ENCODE results near the gene ARRB2. TPM values are rescaled to one million over a fixed set of nuclear protein-coding genes. Genes with fewer than 3 reads are reported as not detected.
A peak's percentile ranks its signal among the peaks of the same experiment; 100 is the strongest.

The ARRB2 gene
- total and polyA plus RNA-seq, 2 of the 13 experiments (the other 11 are each of a cell fraction or from before 2014, with no cell fraction given), result 21.5 to 49.2 TPM

DNA sequence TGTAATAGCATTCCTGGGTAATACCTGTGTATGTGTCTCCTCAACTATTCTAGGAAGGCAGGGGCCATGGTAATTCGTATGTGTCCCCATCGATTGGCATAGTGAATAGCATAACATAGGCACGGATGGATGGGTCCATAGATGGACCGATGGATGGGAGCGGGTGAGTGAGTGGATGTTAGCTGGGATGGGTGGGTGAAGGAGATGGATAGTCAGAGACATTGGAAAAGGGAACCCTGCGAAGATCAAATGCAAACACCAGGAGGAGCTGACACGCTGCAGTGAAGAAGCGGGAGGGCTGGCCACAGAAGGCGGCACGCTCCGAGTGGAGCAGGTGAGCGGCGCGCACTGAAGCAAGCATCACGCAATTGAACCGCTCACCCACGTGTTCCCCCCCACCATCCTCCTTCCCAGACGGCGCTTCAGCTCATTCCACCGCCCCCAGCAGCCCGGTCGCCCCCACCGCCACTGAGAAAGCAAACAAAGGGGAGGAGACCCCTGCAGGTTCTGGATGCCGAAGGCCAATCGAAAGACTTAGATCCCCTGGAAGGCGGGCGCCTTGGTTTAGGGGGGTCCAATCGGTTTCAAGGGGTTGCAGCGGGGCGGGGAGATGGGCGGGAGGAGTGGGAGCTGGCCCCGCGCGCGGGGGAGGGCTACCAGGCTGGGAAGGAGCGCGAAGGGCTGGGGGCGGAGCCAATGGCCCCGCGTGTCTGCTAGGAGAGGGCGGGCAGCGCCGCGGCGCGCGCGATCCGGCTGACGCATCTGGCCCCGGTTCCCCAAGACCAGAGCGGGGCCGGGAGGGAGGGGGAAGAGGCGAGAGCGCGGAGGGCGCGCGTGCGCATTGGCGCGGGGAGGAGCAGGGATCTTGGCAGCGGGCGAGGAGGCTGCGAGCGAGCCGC, at the start of gene ARRB2 (continued):
- TF ChIP-seq, protein P1, sequence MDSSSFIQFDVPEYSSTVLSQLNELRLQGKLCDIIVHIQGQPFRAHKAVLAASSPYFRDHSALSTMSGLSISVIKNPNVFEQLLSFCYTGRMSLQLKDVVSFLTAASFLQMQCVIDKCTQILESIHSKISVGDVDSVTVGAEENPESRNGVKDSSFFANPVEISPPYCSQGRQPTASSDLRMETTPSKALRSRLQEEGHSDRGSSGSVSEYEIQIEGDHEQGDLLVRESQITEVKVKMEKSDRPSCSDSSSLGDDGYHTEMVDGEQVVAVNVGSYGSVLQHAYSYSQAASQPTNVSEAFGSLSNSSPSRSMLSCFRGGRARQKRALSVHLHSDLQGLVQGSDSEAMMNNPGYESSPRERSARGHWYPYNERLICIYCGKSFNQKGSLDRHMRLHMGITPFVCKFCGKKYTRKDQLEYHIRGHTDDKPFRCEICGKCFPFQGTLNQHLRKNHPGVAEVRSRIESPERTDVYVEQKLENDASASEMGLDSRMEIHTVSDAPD (CRISPR knock-in tag; IDR thresholded peaks at IDR 0.05), result no peak
- no peak for TF ChIP-seq TCF7L2 (IDR thresholded peaks at IDR 0.05; ENCODE audit: low read depth, low read length)
- no peak for TF ChIP-seq NFE2L2 (IDR thresholded peaks at IDR 0.05; ENCODE audit: low read length)
- TF ChIP-seq ATF7 (IDR thresholded peaks at IDR 0.05), result no peak
- no peak for TF ChIP-seq ATF7 (CRISPR knock-in tag; IDR thresholded peaks at IDR 0.05)
- no peak for TF ChIP-seq ZNF761 (CRISPR knock-in tag; conservative IDR thresholded peaks at IDR 0.05)
- TF ChIP-seq, protein P2, sequence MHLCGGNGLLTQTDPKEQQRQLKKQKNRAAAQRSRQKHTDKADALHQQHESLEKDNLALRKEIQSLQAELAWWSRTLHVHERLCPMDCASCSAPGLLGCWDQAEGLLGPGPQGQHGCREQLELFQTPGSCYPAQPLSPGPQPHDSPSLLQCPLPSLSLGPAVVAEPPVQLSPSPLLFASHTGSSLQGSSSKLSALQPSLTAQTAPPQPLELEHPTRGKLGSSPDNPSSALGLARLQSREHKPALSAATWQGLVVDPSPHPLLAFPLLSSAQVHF (CRISPR knock-in tag; IDR thresholded peaks at IDR 0.05), result peak; percentile 70; the same call in 1 of the 2 replicates
- TF ChIP-seq, protein P3, sequence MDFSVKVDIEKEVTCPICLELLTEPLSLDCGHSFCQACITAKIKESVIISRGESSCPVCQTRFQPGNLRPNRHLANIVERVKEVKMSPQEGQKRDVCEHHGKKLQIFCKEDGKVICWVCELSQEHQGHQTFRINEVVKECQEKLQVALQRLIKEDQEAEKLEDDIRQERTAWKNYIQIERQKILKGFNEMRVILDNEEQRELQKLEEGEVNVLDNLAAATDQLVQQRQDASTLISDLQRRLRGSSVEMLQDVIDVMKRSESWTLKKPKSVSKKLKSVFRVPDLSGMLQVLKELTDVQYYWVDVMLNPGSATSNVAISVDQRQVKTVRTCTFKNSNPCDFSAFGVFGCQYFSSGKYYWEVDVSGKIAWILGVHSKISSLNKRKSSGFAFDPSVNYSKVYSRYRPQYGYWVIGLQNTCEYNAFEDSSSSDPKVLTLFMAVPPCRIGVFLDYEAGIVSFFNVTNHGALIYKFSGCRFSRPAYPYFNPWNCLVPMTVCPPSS (IDR thresholded peaks at IDR 0.05), result no peak
- TF ChIP-seq ZMYM3 (CRISPR knock-in tag; IDR thresholded peaks at IDR 0.05), result no peak
- TF ChIP-seq, protein P4, sequence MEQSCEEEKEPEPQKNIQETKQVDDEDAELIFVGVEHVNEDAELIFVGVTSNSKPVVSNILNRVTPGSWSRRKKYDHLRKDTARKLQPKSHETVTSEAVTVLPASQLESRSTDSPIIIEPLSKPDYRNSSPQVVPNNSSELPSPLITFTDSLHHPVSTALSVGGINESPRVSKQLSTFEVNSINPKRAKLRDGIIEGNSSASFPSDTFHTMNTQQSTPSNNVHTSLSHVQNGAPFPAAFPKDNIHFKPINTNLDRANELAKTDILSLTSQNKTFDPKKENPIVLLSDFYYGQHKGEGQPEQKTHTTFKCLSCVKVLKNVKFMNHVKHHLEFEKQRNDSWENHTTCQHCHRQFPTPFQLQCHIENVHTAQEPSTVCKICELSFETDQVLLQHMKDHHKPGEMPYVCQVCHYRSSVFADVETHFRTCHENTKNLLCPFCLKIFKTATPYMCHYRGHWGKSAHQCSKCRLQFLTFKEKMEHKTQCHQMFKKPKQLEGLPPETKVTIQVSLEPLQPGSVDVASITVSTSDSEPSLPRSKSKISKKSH (CRISPR knock-in tag; IDR thresholded peaks at IDR 0.05; ENCODE audit: borderline replicate concordance), result peak; percentile 22; the same call in 1 of the 2 replicates
- TF ChIP-seq, protein P5, sequence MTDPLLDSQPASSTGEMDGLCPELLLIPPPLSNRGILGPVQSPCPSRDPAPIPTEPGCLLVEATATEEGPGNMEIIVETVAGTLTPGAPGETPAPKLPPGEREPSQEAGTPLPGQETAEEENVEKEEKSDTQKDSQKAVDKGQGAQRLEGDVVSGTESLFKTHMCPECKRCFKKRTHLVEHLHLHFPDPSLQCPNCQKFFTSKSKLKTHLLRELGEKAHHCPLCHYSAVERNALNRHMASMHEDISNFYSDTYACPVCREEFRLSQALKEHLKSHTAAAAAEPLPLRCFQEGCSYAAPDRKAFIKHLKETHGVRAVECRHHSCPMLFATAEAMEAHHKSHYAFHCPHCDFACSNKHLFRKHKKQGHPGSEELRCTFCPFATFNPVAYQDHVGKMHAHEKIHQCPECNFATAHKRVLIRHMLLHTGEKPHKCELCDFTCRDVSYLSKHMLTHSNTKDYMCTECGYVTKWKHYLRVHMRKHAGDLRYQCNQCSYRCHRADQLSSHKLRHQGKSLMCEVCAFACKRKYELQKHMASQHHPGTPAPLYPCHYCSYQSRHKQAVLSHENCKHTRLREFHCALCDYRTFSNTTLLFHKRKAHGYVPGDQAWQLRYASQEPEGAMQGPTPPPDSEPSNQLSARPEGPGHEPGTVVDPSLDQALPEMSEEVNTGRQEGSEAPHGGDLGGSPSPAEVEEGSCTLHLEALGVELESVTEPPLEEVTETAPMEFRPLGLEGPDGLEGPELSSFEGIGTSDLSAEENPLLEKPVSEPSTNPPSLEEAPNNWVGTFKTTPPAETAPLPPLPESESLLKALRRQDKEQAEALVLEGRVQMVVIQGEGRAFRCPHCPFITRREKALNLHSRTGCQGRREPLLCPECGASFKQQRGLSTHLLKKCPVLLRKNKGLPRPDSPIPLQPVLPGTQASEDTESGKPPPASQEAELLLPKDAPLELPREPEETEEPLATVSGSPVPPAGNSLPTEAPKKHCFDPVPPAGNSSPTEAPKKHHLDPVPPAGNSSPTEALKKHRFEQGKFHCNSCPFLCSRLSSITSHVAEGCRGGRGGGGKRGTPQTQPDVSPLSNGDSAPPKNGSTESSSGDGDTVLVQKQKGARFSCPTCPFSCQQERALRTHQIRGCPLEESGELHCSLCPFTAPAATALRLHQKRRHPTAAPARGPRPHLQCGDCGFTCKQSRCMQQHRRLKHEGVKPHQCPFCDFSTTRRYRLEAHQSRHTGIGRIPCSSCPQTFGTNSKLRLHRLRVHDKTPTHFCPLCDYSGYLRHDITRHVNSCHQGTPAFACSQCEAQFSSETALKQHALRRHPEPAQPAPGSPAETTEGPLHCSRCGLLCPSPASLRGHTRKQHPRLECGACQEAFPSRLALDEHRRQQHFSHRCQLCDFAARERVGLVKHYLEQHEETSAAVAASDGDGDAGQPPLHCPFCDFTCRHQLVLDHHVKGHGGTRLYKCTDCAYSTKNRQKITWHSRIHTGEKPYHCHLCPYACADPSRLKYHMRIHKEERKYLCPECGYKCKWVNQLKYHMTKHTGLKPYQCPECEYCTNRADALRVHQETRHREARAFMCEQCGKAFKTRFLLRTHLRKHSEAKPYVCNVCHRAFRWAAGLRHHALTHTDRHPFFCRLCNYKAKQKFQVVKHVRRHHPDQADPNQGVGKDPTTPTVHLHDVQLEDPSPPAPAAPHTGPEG (CRISPR knock-in tag; IDR thresholded peaks at IDR 0.05), result no peak
- TF ChIP-seq ATF7-NPFF (CRISPR knock-in tag; IDR thresholded peaks at IDR 0.05; ENCODE audit: low read depth), result peak; percentile 59
- TF ChIP-seq PAWR (CRISPR knock-in tag; IDR thresholded peaks at IDR 0.05; ENCODE audit: borderline replicate concordance), result no peak
- TF ChIP-seq ZNF124 (CRISPR knock-in tag; IDR thresholded peaks at IDR 0.05), result no peak
- TF ChIP-seq, protein P6, sequence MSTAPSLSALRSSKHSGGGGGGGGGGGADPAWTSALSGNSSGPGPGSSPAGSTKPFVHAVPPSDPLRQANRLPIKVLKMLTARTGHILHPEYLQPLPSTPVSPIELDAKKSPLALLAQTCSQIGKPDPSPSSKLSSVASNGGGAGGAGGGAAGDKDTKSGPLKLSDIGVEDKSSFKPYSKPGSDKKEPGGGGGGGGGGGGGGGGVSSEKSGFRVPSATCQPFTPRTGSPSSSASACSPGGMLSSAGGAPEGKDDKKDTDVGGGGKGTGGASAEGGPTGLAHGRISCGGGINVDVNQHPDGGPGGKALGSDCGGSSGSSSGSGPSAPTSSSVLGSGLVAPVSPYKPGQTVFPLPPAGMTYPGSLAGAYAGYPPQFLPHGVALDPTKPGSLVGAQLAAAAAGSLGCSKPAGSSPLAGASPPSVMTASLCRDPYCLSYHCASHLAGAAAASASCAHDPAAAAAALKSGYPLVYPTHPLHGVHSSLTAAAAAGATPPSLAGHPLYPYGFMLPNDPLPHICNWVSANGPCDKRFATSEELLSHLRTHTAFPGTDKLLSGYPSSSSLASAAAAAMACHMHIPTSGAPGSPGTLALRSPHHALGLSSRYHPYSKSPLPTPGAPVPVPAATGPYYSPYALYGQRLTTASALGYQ (CRISPR knock-in tag; IDR thresholded peaks at IDR 0.05), result no peak
- no peak for TF ChIP-seq ZNF776 (CRISPR knock-in tag; IDR thresholded peaks at IDR 0.05)

All from HepG2 (cell line).